Muscle layer of colon (tissue), 2 donors: Measurements from ENCODE around the gene PAPSS2.

Source experiments
- H3K27ac ChIP-seq: one replicate; pipeline ENCODE4 v1.7.0; 2013; ENCODE audit warnings: low read depth, mild to moderate bottlenecking, low read length, moderate library complexity
- H3K27me3 ChIP-seq, 2 donors: one replicate each; pipeline ENCODE4 v1.7.0; 2013; ENCODE audit warnings: low read length in 2 of 2, mild to moderate bottlenecking in 2 of 2; ENCODE audit not compliant: insufficient read depth in 2 of 2, control insufficient read depth in 1 of 2
- H3K36me3 ChIP-seq: one replicate; pipeline ENCODE4 v1.7.0; 2013; ENCODE audit warnings: mild to moderate bottlenecking, low read length; ENCODE audit not compliant: insufficient read depth
- H3K4me1 ChIP-seq: one replicate; pipeline ENCODE4 v1.7.0; 2013; ENCODE audit warnings: mild to moderate bottlenecking, low read length; ENCODE audit not compliant: insufficient read depth
- H3K4me3 ChIP-seq, 2 donors: one replicate each; pipeline ENCODE4 v1.7.0; 2013; ENCODE audit warnings: low read length in 2 of 2, low read depth in 1 of 2, mild to moderate bottlenecking in 1 of 2, moderate library complexity in 1 of 2
- H3K9ac ChIP-seq: one replicate; pipeline ENCODE4 v1.7.0; 2013; ENCODE audit warnings: low read length
- H3K9me3 ChIP-seq: one replicate; pipeline ENCODE4 v1.7.0; 2013; ENCODE audit warnings: mild to moderate bottlenecking, low read length
- donor health status: abdominal sarcoma.
- donor health status: Adenocarcinoma of cecum.

PAPSS2 gene

DNA sequence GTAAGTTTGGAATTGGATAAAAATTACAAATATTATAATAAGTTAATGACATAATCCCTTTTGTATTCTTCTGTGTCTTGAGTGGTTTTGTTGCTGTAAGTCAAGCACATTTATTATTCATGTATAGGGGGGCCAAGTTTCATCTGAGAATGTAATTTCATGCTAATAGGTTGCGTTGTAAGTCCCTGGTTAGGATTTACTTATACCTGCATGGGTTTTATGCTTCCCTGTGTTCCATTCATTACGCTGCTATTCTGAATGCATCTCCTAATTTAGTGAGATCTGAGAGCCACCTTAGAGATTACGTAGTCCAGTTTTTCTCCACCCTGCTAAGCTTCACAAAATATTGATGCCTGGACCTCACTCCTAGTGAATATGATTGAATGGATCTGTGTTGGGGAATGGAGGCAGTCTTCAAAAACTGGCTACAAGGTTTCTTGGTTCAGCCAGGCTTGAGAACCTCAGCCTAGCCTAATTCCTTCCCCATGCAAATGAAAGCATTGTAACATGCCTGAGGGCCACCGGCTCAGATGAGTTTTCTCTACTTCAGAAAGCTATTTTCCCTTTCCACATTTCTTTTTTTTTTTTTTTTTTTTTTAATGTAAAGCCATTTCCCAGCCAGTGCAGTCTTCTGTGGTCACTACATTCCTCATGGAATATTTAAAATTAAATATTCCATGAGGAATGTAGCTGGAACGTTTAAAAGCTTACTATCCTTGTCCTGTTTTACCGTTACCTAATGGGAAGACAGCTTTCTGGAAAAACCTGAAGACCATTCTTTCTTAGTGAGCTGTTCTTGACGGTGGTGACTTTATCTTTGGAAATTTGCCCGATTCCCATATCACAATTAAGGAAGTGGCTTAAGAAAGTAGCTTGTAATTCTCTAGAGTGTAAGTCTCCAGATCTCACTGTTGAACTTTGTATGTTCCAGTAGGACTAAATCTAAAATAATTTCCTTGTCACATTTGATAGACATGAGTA is 16.0 kb downstream of the PAPSS2 start:
- Histone ChIP-seq H3K9ac (no peak overlapping the region), H3K27ac (no peak overlapping the region), H3K4me3 (no peak overlapping the region), H3K36me3 (no peaks in the 10 kb centered on the region), H3K9me3 (no peaks in the 10 kb centered on the region), H3K27me3 (no peaks in the 10 kb centered on the region), H3K4me1 (no peaks in the 10 kb centered on the region)

DNA sequence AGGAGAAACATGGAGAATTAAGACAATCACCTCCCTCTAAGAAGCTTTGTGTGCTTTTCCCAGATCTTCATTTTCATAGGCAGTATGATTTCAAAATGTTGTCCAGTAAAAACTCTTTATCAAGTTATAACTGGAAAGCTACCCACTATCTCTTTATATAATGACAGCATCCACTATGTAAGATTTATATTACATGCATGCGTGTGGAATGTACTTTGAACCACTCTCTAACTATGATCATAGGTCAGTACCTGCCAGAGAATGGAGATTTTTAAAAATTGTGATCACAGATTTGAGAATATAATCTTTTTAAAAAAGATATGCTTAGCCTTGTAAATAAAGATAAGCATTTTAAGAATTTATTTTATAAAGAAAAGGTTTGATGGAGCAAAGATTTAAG is 17.9 kb downstream of the PAPSS2 start:
- no peak overlapping the region for H3K27ac ChIP-seq
- H3K27me3 ChIP-seq = no peaks in the 10 kb centered on the region
- no peak overlapping the region for H3K9ac ChIP-seq
- H3K4me3 ChIP-seq = no peak overlapping the region
- H3K4me1 ChIP-seq = no peaks in the 10 kb centered on the region
- H3K36me3 ChIP-seq = no peaks in the 10 kb centered on the region
- no peaks in the 10 kb centered on the region for H3K9me3 ChIP-seq

- Histone ChIP-seq H3K27me3 (no peaks in the 10 kb centered on the region), H3K9me3 (no peaks in the 10 kb centered on the region), H3K4me3 (no peak overlapping the region), H3K36me3 (no peaks in the 10 kb centered on the region), H3K4me1 (no peaks in the 10 kb centered on the region), H3K27ac (no peak overlapping the region), H3K9ac (no peak overlapping the region)
Observed at GRCh38 chr10:87678302-87678701, 18.6 kb downstream of the PAPSS2 start.

- no peaks in the 10 kb centered on the region for H3K9me3 ChIP-seq
- no peak overlapping the region for H3K4me3 ChIP-seq
- H3K9ac ChIP-seq = no peak overlapping the region
- H3K27ac ChIP-seq = no peak overlapping the region
- no peaks in the 10 kb centered on the region for H3K4me1 ChIP-seq
- no peaks in the 10 kb centered on the region for H3K36me3 ChIP-seq
- no peaks in the 10 kb centered on the region for H3K27me3 ChIP-seq
Observed at GRCh38 chr10:87683356-87683755, 23.7 kb downstream of the PAPSS2 start.

DNA sequence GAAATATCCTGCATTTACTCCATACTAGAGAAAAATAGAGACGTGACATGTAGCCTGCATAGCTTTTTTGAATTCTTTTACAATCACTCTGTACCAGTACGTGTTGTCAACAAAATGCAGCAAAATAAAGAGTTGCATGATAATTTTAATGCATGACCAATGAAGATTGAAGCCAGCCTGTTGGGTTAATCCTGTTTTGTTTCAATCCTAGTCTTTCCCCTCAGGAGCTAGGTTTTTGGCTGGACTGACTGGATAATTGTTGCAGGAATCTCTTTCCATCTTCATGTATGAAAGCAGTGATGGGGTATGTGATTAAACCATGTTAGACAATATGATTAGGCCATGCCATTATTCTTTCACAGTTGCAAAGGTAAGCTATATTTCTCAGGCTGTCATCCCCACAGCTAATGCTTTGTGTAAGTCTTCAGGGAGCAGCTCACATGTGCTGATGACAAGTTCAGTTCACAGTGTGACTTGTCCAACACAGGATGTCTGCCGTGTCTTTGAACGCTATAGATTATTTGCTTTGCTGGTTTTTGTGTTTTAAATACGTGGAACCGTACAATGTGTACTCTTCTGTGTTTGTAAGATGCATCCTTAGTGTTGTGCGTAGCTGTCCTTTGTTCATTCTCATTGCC is 24.4 kb downstream of the PAPSS2 start:
- H3K27me3 ChIP-seq = no peaks in the 10 kb centered on the region
- no peak overlapping the region for H3K9ac ChIP-seq
- H3K4me3 ChIP-seq = no peak overlapping the region
- no peaks in the 10 kb centered on the region for H3K36me3 ChIP-seq
- no peaks in the 10 kb centered on the region for H3K4me1 ChIP-seq
- no peak overlapping the region for H3K27ac ChIP-seq
- no peaks in the 10 kb centered on the region for H3K9me3 ChIP-seq

- H3K36me3 ChIP-seq = no peaks in the 10 kb centered on the region
- H3K4me1 ChIP-seq = no peaks in the 10 kb centered on the region
- H3K4me3 ChIP-seq = no peak overlapping the region
- H3K27me3 ChIP-seq = no peaks in the 10 kb centered on the region
- no peaks in the 10 kb centered on the region for H3K9me3 ChIP-seq
- H3K27ac ChIP-seq = no peak overlapping the region
- no peak overlapping the region for H3K9ac ChIP-seq
Observed at GRCh38 chr10:87685832-87686574, 26.3 kb downstream of the PAPSS2 start.

DNA sequence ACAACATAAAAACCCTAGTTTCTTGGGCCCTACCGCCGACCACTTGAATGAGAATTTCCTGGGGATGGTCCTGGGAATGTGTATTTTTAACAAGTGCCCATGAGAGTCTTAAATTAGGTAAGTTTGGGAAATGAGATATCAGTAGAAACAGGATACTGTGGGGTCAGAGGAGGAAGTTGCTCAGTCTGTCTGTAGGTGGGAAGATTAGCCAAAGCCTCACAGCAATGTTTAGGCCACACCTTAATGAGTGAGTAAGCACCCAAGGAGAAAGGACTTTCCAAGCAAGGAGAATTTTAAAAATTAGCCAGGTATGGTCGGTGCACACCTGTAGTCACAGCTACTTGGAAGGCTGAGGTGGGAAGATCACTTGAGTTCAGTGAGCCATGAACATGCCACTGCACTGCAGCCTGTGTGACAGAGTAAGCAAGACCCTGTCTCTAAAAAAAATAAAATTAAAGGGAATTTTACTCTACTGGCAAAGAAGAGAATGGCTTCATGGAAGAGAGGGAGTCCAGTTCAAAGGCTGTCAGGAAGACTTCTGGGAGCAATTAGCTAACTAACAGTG is 31.9 kb downstream of the PAPSS2 start:
- Histone ChIP-seq H3K9ac (no peak overlapping the region), H3K9me3 (no peaks in the 10 kb centered on the region), H3K4me3 (no peak overlapping the region), H3K36me3 (no peaks in the 10 kb centered on the region), H3K27ac (no peak overlapping the region), H3K27me3 (no peaks in the 10 kb centered on the region), H3K4me1 (no peaks in the 10 kb centered on the region)

- H3K9me3 ChIP-seq = no peaks in the 10 kb centered on the region
- H3K27ac ChIP-seq = no peak overlapping the region
- no peaks in the 10 kb centered on the region for H3K27me3 ChIP-seq
- H3K9ac ChIP-seq = no peak overlapping the region
- no peaks in the 10 kb centered on the region for H3K4me1 ChIP-seq
- no peak overlapping the region for H3K4me3 ChIP-seq
- H3K36me3 ChIP-seq = no peaks in the 10 kb centered on the region
Observed at GRCh38 chr10:87692956-87693484, 33.3 kb downstream of the PAPSS2 start.

DNA sequence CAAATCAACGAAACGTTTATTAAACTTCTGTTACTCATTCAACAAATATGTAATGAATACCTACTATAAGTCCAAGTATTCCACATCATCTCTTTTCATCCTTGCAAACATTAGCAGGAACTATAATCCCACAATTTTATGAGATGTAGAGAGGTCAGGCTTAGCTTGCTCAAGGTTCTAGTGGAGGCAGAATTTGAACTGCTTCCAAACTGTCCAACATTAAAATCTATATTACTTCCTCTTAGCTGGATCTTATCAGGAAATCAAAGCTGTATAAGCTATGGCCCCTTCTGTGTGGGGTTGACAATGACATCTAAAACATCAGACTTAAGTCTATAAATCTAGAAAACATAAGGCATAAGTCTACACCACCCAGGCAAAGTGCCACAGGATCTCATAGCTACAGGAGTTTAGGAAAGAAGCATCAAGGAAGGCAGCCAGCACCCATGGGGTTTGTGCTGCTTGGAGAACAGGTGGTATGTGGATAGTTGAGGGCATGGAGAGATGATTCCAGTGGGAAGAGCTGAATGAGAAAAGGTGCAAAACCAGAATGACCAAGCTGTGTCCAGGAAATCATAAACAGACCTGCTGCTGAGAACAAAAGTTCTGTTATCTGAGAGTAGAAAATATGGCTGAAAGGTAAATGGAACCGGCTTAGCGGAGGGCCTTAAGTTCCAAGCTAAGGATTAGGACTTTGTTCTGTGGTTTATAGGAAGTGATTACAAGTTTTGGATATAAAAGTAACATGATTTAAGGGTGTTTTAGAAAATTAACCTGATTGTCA is 34.5 kb downstream of the PAPSS2 start:
- H3K9me3 ChIP-seq = no peaks in the 10 kb centered on the region
- H3K27me3 ChIP-seq = no peaks in the 10 kb centered on the region
- H3K4me1 ChIP-seq = no peaks in the 10 kb centered on the region
- H3K36me3 ChIP-seq = no peaks in the 10 kb centered on the region
- no peak overlapping the region for H3K27ac ChIP-seq
- H3K9ac ChIP-seq = no peak overlapping the region
- no peak overlapping the region for H3K4me3 ChIP-seq

- Histone ChIP-seq H3K9ac (no peak overlapping the region), H3K4me3 (no peak overlapping the region), H3K9me3 (no peaks in the 10 kb centered on the region), H3K27ac (no peak overlapping the region), H3K4me1 (no peaks in the 10 kb centered on the region), H3K27me3 (no peaks in the 10 kb centered on the region), H3K36me3 (no peaks in the 10 kb centered on the region)
Observed at GRCh38 chr10:87695074-87695473, 35.4 kb downstream of the PAPSS2 start.
